HG03280 (cell line): ENCODE results near the gene PIP5K1C.
"Not testable (repeated sequence)": the region's sequence is repeated elsewhere in the genome, so short reads cannot be mapped to it uniquely, and the experiment has no call there.

Experiments used
- ATAC-seq: cut with Tn5 transposase; IDR thresholded peaks from one replicate; pipeline ENCODE4 v1.9.1; 2021; ENCODE audit warnings: mild to moderate bottlenecking, moderate library complexity; ENCODE audit not compliant: unreplicated experiment

PIP5K1C gene

DNA sequence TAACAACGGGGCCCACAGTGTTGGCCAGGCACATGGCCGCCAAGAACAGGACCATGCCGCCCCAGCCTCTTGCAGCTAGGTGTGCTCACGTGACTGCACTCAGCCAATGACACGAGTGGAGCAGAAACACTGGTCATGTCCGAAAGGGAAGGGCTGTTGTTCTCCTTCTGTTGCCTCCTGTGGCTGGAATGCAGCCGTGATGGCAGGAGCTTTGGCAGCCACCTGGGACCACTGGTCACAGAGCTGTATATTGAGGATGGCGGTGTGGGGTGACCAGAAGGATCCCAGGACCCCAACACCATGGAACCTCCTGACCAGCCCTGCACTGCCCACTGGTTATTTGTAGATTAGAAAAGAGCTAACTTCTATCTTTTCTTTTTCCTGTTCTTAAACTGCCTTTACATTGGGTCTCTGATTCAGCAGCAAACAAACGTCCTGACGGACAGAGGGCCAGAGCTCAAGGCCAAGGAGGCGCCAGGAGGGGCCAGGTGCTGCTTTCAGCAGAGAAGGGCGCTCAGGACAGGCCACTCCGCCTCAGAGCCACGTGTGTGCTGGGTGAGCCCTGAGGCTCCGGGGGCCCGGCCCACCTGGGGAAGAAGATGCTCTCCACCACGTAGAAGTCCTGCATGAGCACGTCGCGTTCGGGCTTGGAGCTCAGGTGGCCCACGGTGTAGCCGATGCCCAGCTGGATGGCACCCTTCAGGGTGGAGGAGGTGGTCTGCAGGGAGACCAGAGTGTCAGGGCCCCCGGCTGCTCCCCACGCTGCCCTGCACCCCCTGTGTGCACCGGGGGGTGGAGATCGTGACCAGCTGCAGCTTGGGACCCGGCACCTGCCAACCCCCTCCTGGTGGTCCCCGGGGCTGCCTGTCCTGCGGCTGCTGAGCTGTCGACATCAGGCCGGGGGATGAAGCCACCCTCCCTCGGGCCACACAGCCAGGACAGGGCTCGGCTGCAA lies 38.7 kb downstream of the PIP5K1C start:
- no peak for ATAC-seq

DNA sequence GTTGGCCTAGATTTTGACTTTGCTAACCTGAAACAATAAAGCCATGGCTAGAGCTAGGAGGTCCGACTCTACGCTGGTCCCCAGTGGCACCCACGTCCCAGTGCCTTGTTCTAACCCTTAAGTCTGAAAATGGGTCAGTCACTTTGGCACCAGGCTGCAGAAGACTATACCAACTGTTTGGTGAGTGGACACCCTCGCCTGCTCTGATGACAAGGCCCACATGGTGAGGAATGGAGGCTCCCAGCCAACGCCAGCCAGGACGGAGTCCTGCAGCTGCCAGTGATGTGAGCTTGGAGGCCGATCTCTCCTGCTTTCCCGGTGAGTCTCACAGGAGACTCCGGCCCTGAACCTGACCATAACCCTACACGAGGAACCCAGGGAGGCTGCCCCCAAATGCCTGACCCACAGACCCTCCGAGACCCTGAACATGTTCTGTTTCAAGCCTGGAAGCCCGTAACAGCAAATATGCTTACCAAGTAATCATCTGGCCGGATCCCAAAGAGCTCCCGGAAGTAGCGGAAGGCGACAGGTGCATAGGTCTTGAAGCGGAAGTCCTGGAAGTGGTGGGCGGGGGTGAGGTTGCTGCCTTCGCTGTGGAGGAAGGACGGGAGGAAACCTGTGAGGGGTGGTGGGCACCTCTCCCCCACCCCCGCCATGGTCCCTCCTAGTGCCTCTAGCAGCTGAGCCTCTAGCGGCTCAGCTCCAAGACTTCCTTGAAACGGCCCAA lies 39.6 kb downstream of the PIP5K1C start:
- ATAC-seq, result no peak

DNA sequence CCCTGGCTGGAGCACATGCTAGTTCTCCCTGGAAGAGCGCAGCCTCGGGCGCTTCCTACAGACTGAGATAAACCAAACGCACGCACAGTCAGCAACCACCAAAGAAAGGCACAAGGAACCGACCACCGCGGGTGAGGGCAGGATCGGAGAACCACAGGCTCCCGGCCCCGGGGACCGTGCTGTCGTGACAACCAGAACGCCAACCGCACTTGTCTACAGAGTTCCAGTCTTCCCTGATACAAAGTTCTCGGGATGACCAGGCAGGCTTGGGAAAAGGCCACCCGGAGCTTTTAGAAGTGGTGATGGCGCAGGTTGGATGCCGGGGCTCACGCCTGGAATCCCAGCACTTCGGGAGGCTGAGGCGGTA lies 40.5 kb downstream of the PIP5K1C start:
- no peak for ATAC-seq

DNA sequence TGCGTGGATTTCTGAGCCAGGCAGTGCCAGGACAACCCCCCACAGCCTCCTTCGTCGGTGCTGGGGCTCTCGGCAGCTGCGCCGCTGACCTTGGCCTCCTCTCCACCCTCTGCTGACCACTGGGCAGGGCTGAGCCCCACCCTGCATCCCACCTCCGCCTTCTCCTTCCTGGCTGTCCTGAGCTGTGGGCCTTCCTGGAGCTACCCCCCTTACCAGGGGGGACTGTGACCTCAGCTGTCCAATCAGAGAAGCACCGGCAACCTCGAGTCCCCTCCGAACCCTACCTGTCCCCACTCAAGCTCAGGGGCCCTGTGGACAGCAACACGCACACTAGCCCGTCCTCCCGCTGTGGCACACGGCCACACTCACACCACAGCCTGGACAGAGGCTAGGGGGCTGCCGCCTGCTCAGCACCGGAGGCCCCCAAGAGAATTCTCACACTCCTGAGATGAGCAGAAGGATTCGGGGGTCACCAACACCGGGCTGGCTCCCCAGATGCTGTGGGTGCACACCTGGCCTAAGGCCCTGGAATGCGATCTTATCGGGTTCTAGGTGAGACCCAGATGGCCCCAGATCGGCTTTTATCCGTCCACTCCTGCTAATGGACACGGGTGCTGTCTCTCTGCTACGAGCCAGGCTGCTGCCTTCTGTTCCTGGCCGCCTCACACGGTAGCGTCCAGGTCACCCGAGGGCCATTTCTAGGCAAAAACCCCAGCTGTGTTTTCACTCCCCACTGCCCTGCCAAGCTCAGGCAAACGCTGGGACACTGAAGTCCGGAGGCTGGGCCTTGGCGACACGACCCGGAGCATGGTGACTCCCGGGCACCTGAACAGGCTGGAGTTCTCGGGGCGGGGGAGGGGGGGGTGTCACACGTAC lies 41.2 kb downstream of the PIP5K1C start:
- ATAC-seq, result no peak

DNA sequence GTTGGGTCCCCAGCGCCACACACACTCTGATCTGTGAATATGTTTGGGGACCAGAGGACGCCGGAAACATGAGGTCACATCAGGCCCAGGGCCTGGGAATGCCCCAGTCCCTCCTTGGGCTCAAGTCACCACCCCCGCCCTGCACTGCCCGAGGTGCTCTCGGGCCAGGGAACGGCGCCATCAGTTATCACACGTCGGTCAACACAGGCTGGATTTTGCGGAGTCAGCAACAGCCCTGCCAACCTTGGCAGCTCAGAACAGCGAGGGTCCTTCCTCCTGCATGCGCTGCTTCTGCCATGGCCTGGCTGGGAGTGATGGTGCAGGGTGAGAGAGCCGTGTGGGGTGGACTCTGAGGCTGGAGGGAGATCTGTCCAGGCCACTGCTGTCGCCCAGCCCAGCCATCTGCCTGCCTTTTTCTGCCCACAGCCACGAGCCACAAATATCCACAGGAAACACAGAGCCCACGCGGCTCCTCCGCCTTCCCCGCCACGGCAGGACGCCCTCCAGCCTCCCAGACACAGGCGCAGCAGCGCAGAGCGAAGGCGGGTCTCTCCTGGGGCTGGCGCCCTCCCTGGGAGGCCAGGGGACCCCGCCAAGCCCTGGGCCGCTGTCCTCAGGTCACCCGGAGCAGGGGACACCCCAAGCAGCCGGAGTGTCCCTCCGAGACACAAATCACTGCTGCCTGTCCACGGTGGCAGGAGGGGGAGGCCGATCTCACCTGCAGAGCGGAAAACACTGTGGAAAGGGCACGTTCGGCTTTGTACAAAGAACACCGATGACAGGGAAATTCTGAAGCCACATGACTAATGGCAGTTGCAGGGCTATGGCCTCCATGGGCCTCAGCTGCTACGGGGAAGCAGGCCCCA lies 42.0 kb downstream of the PIP5K1C start:
- ATAC-seq, result no peak

DNA sequence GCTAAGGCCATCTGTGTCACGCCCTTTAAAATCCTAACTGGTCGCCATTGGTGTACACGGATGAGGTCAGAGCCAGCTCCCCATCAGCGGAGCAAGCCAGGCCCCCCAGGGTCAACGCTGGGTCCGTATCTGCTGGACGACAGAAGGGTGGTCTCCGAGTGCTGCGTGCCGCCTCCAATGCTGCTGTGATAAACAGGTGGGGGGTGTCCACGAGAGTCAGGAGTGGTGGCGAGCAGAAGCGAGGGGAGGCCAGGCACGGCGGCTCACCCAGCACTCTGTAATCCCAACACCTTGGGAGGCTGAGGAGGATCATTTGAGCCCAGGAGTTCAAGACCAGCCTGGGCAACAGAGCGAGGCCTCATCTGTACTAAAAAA lies 42.9 kb downstream of the PIP5K1C start:
- no peak for ATAC-seq

DNA sequence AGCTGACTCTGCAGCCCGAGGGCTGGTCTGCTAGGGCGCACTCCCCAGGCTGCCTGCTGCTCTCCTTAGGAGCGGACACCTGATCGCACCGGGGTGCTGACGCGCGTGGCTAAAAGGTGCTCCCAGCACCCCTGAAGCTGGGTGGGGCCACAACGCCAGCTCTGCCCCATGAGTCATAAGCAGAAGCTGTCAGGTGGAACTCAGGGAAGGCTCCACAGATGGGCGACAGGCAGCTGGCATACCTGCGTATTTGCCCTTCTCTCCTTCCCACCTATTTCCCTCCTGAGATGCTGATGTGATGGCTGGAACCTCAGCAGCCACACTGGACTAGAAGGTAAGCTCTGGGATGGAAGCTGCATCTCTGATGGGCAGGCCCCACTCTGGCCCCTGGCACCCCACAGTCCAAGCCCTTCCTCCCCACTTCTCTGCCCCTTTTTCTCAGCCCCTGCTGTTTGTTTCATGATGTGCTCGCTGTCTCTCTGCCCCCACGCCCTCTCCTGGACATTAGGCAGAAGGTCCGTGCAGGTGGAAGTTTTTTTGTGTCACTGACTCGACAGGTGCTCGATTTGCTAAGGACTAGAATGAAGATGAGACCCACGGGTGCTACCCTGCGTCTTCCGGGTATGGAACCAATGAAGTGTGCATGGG lies 43.4 kb downstream of the PIP5K1C start:
- no peak for ATAC-seq

DNA sequence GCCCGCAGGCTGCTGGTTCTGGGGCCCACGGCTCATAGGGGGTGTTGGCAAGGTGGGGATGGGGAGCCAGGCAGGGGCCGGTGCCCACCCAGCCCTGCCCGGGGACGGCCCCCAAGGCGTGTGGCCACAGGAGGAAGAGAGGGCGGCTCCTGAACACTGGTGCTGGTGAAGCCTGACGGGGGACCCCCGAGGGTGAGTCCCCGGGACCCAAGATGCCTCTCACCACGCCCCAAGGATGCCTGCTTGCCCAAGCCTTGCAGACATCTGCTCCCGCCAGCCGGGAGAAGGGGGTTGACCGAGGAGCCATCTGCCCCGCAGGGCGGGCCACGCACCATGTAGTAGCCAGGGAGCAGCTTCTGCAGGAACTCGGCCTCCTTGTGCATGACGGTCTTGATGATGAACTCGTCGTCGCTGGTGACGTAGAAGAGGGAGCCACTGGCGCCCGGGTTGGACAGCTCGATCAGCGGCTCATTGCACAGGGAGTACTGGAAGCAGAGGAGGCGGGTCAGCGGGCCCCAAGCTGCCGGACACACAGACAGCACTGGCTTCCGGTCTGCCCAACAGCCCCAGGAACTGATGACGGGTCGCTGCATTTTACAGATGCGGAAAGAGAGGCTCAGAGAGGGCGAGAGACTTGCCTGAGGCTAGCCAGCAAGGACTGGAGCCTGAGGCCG lies 44.1 kb downstream of the PIP5K1C start:
- ATAC-seq, result no peak

DNA sequence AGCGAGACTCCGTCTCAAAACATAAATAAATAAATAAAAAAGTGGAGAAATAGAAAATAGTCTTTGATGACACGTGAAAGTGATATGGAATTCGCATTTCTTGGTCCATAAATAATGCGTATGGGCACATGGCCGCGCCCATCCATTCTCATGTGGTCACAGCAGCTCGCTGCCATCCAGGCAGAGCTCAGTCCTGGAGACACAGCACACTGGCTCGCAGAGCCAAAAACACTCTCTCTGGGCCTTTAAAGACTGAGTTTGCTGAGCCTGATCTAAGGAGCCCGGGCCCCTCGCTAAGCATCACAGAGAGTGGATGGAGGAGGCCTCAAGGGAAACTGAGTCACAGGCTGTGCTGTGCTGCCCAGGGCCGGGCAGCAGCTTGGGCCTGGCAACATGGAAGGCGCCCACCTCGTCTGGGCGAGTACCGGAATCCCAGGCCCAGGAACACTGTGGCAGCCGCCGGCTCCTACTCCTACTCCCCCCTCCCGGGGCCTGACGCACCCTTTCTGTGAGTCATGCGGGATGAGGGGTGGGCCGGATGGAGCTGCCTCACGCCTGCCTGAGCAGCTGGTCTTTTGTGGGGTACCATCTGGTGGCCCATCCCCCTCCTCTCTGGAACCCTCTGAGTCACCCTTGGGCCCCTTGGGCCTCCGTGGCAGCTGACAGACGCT lies 44.7 kb downstream of the PIP5K1C start:
- no peak for ATAC-seq

DNA sequence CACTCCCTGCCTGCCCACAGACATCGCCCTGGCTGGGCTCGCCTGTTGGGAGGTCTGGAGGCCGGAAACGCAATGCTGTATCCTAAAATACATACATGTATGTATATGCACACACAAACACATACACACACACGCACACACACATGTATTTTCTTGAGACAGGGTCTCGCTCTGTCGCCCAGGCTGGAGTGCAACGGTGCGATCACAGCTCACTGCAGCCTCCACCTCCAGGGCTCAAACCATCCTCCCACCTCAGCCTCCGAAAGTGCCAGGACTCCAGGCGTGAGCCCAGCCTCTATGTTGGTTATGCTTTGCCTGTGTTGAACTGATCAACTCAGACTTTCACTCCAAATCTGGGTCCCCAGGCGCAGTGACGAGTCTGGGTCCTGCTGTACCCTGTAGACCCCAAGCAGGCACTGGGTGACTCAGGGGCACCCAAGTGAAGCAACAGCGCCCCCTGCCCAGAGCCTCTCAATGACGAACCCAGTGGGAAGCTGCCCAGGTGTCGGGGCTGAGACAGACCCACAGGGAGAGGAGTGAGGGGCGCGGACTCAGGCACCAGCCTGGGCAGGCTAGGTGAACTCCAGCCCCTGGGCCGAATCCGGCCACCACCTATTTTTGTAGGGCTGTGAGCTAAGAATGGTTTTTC lies 46.3 kb downstream of the PIP5K1C start:
- no peak for ATAC-seq

DNA sequence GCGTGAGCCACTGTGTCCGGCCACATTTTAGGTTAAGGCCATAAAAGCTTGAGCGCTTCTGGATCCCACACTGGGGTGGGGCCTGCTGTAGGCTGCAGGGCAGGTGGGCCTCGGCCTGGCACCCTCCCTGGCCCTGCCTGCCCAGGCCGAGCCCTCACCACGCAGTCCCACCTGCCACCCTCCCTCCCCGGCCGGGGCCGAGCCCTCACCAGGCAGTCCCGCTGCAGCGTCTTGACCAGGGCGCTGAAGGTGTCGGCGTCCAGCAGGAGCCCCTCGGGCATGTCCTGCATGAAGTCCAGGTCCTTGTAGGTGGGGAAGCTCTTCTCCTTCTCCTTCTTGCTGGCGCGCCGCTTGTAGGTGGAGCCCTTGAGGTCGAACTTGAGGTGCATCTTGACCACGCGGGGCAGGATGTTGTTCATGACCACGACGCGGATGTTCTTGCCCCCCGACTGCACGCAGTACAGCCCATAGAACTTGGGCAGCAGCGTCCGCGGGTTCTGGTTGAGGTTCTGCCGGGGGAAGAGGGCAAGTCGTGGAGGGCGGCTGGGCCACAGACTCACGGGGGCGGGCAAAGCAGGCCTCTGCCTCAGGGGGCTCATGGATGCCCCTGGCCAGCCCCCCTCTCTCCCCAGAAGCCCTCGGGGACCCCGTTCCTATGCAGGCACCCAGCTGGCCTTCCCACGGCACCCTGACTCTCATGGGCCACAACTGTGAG lies 47.0 kb downstream of the PIP5K1C start:
- no peak for ATAC-seq

DNA sequence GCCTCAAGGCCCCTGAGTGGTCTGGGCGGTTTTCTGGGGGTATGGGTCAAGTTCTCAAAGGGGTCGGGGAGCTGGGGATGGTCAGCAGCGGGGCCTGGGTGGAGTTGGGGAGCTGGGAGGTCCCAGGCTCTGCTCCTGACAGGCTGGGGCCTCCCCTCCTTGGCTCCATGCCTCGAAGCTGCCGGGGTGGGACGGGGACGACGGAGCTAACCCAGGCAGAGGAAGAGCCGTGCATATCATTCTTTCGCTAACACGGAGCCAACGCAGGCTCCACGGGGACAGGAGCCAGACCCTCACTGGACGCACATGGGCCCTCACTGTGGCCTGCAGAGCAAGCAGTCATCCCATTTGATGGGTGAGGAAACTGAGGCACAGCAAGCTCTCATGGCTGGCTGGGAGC lies 47.8 kb downstream of the PIP5K1C start:
- no peak for ATAC-seq

DNA sequence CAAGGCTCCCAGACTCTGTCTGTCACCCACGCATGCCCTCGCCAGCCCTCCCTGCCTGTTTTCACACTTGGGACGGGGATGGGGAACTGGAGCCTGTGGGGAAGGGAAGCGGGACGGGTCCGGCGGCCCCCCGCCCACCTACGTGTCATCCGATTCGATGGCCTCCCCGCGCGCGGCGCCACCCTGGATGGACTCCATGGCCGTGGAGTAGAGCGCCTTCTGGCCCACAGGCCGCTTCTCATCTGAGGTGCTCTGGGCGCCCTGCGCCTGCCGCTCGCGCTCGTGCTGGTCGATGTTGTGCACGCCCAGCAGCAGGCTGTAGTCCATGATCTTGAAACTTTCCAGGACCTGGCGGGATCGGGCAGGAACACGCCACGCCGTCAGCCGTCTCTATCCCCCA lies 48.6 kb downstream of the PIP5K1C start:
- ATAC-seq, result no peak

DNA sequence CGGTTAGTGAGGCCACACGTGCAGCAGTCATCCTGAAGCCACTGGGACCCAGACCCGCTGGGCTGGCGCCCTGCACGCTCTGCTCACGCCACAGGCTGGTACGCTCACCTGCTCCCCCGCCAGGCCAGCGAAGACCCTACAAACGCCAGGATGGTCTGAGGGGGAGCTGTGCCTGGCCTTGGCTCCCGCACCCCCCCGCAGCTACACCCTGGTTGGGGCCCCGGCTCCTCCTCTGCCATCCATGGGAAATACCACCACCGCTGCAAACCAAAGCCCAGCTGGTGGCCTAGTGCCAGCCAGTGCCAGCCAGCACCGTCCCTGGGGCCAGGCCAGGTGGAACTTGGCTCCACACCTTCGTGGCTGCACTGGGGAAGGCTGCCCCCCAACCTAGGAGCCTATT lies 50.4 kb downstream of the PIP5K1C start:
- no peak for ATAC-seq

DNA sequence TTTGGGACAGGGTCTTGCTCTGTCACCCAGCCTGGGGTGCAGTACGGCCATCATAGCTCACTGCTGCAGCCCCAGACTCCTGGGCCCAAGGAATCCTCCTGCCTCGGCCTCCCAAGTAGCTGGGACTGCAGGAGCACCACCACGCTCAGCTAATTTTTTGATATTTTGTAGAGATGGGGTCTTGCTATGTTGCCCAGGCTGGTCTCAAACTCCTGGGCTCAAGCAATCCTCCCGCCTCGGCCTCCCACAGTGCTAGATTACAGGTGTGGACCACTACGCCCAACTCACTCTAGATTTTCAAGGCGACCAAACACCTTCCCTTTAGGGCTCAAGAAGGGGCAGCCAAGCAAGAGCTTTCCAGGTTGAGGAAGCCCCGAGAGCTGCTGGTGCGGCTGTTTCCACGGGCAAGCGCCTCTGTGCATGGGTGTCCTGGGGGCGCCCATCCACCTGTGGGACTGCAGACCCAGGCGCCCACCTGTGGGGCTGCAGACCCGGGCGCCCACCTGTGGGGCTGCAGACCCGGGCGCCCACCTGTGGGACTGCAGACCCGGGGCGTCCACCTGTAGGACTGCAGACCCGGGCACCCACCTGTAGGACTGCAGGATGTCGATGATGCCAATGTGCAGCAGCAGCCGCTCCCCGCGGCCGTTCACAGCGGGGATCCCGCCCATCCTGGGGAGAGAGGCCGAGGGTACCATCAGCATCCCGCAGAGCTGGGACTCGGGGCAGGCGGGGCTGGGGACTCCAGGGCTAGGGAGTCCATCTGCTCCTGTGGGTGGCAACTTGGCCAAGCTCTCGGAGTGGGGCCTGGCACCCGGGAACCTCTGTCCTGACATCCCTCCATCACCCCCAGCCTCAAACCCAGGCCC lies 52.0 kb downstream of the PIP5K1C start:
- no peak for ATAC-seq

DNA sequence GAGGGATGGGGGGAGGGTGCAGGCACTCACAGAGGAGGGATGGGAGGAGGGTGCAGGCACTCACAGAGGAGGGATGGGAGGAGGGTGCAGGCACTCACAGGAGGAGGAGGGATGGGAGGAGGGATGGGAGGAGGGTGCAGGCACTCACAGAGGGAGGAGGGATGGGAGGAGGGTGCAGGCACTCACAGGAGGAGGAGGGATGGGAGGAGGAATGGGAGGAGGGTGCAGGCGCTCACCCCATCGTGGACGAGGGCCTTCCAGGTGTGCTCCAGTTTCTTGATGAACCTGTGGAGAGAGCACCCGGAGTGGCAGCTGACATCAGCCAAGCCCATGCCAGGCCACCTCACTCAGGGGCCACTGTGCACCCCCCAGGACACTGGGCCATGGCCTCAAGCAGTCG lies 53.2 kb downstream of the PIP5K1C start:
- ATAC-seq, result not testable (repeated sequence)
